Smooth muscle cell (in vitro differentiated cells): ENCODE results near the gene TPMT. TPM values are rescaled to one million over a fixed set of nuclear protein-coding genes. Genes with fewer than 3 reads are reported as not detected.
"Not testable (repeated sequence)": the region's sequence is repeated elsewhere in the genome, so short reads cannot be mapped to it uniquely, and the experiment has no call there.

Experiments used
- DNase-seq: peaks from one replicate; lab custom pipeline; 2025; ENCODE audit not compliant: unreplicated experiment; lab: John Stamatoyannopoulos, UW
- H2AFZ ChIP-seq: fragments of 200-600 bp; sonication (generic); 2 replicates; pipeline ENCODE4 v1.6.0; 2016; ENCODE audit warnings: antibody characterized with exemption, low read depth, mild to moderate bottlenecking
- H3F3A ChIP-seq: fragments of 200-600 bp; sonication (generic); 2 replicates; pipeline ENCODE4 v1.6.0; 2017; ENCODE audit warnings: antibody characterized with exemption, low read depth
- H3K27ac ChIP-seq: fragments of 200-600 bp; sonication (generic); 2 replicates; pipeline ENCODE4 v1.5.1; 2016; ENCODE audit warnings: low read depth, mild to moderate bottlenecking
- H3K27me3 ChIP-seq: fragments of 200-600 bp; sonication (generic); 2 replicates; pipeline ENCODE4 v1.6.1; 2016; ENCODE audit warnings: low read depth, mild to moderate bottlenecking
- H3K36me3 ChIP-seq: fragments of 200-600 bp; sonication (generic); 2 replicates; pipeline ENCODE4 v1.5.1; 2016; ENCODE audit warnings: low read depth
- H3K4me1 ChIP-seq: fragments of 200-600 bp; sonication (generic); 2 replicates; pipeline ENCODE4 v1.5.1; 2016; ENCODE audit warnings: low read depth
- H3K4me2 ChIP-seq: fragments of 200-600 bp; sonication (generic); 2 replicates; pipeline ENCODE4 v1.6.0; 2016; ENCODE audit warnings: mild to moderate bottlenecking
- H3K4me3 ChIP-seq: fragments of 200-600 bp; sonication (generic); 2 replicates; pipeline ENCODE4 v1.5.1; 2016; ENCODE audit warnings: mild to moderate bottlenecking
- H3K79me2 ChIP-seq: fragments of 200-600 bp; sonication (generic); 2 replicates; pipeline ENCODE4 v1.6.0; 2016; ENCODE audit warnings: low read depth, mild to moderate bottlenecking
- H3K9ac ChIP-seq: fragments of 200-600 bp; sonication (generic); 2 replicates; pipeline ENCODE4 v1.6.0; 2016; ENCODE audit warnings: low read depth
- H3K9me3 ChIP-seq: fragments of 200-600 bp; sonication (generic); replicated peaks from 2 replicates; pipeline ENCODE4 v1.5.1; 2016; ENCODE audit warnings: low read depth
- H4K20me1 ChIP-seq: fragments of 200-600 bp; sonication (generic); 2 replicates; pipeline ENCODE4 v1.6.0; 2016; ENCODE audit warnings: low read depth
- CTCF ChIP-seq: fragments of 200-600 bp; sonication (generic); IDR thresholded peaks from 2 replicates; pipeline ENCODE4 v1.5.1; 2017; ENCODE audit warnings: borderline replicate concordance, mild to moderate bottlenecking, antibody characterized with exemption; ENCODE audit not compliant: insufficient read depth, poor library complexity, severe bottlenecking
- WGBS: methylation state at CpG from one replicate; pipeline ENCODE4 v1.1.7; 2016; ENCODE audit warnings: low lambda C conversion rate; 5-methylcytosine and 5-hydroxymethylcytosine counted together
- polyA plus RNA-seq: library from polyadenylated mRNA; unstranded; fragments of >200 nt; fragmentation: Nextera tagmentation; extraction: Ambion mirVana; gene quantifications from 2 replicates; pipeline ENCODE4 v1.2.1, GENCODE V29; 2016
- total RNA-seq: library from RNA; depleted of rRNA; stranded (reverse); fragments of >200 nt; gene quantifications from 2 replicates; pipeline ENCODE4 v1.2.3, GENCODE V29; 2014

TPMT gene
- total and polyA plus RNA-seq, 2 experiments from 2014 or later: 4.9 to 9.6 TPM

DNA sequence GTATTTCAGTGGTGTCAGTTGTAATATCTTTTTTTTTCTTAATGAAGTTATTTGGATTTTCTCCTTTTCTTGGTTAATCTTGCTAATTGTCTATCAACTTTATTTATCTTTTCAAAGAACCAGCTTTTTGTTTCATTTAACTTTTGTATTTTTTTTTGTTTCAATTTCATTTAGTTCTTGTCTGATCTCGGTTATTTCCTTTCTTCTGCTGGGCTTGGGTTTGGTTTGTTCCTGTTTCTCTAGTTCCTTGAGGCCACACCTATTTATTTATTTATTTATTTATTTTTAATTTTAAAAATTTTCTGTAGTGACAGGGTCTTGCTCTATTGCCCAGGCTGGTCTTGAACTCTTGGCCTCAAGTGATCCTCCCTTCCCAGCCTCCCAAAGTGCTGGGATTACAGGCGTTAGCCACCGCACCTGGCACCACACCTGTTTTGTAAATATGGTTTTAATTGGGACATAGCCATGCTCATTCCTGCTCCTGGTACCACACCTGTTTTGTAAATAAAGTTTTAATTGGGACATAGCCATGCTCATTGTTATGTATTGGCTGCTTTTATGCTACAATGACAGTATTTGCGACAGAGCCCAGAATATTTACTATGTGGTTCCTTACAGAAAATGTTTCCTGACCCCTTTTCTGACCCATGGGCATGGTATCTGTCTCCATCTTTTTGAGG lies 22.5 kb upstream of the TPMT start:
- Histone ChIP-seq H3K9ac (no peak overlapping the region), H3K4me1 (no peaks in the 10 kb centered on the region), H3K9me3 (no peaks in the 10 kb centered on the region), H3F3A (no peaks in the 10 kb centered on the region), H3K79me2 (no peaks in the 10 kb centered on the region), H4K20me1 (no peaks in the 10 kb centered on the region), H3K27ac (no peak overlapping the region), H3K36me3 (peaks cover 4% of the 10 kb centered on the region), H3K4me3 (no peak overlapping the region), H3K27me3 (no peaks in the 10 kb centered on the region), H2AFZ (no peak overlapping the region), H3K4me2 (no peak overlapping the region)
- TF ChIP-seq CTCF: no peak
- 96% methylated on average over 4 of the region's 4 CpGs for WGBS
- DNase-seq: no peak

DNA sequence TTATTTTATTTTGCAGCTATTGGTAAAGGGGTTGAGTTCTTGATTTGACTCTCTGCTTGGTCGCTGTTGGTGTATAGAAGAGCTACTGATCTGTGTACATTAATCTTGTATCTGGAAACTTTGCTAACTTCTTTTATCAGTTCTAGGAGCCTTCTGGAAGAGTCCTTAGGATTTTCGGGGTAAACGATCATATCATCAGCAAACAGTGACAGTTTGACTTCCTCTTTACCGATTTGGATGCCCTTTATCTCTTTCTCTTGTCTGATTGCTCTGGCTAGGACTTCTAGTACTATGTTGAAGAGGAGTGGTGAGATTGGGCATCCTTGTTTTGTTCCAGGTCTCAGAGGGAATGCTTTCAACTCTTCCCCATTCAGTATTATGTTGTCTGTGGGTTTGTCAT lies 21.3 kb upstream of the TPMT start:
- not testable (repeated sequence) for DNase-seq, H4K20me1 ChIP-seq, H3K27me3 ChIP-seq, H3K9ac ChIP-seq, H3K27ac ChIP-seq, H3K9me3 ChIP-seq, H3K4me2 ChIP-seq, H2AFZ ChIP-seq, H3K4me1 ChIP-seq, H3K4me3 ChIP-seq, H3F3A ChIP-seq, H3K36me3 ChIP-seq, H3K79me2 ChIP-seq
- 87% methylated on average over 4 of the region's 4 CpGs for WGBS

GRCh38 chr6:18171871-18172270 lies 17.0 kb upstream of the TPMT start:
- Histone ChIP-seq H3K9me3 (no peaks in the 10 kb centered on the region), H3K9ac (no peak overlapping the region), H3K36me3 (peaks cover 13% of the 10 kb centered on the region), H3K27ac (no peak overlapping the region), H3K79me2 (no peaks in the 10 kb centered on the region), H3K4me1 (no peaks in the 10 kb centered on the region), H3K4me2 (no peak overlapping the region), H4K20me1 (no peaks in the 10 kb centered on the region), H3F3A (no peaks in the 10 kb centered on the region), H3K27me3 (no peaks in the 10 kb centered on the region), H3K4me3 (no peak overlapping the region), H2AFZ (no peak overlapping the region)
- no peak for TF ChIP-seq CTCF
- DNase-seq: no peak
- 93% methylated on average over 7 of the region's 7 CpGs for WGBS

DNA sequence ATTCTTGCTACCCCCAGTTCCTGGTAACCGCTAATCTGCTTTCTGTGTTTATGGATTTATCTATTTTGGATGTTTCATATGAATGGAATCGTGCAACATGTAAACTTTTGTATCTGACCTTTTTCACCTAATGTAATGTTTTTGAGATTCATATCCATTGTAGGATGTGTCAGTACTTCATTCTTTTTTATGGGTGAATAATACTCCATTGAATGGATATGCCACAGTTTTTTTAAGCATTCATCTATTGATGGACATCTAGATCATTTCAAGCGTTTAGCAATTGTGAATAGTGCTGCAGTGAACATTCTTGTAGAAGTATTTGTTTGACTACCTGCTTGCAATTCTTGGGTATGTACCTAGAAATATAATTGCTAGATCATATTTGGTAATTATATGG lies 13.4 kb upstream of the TPMT start:
- no peaks in the 10 kb centered on the region for H3K27me3 ChIP-seq
- 100% methylated on average over 3 of the region's 3 CpGs for WGBS
- no peaks in the 10 kb centered on the region for H3K4me1 ChIP-seq
- H3K79me2 ChIP-seq: no peaks in the 10 kb centered on the region
- DNase-seq: no peak
- no peak overlapping the region for H2AFZ ChIP-seq
- H3K4me3 ChIP-seq: no peak overlapping the region
- no peaks in the 10 kb centered on the region for H3K9me3 ChIP-seq
- no peaks in the 10 kb centered on the region for H3F3A ChIP-seq
- no peaks in the 10 kb centered on the region for H4K20me1 ChIP-seq
- no peak for TF ChIP-seq CTCF
- H3K36me3 ChIP-seq: peaks cover 9% of the 10 kb centered on the region
- H3K27ac ChIP-seq: no peak overlapping the region
- no peak overlapping the region for H3K9ac ChIP-seq
- H3K4me2 ChIP-seq: no peak overlapping the region
